ENCODE results near the gene FIGLA.

The FIGLA gene

DNA sequence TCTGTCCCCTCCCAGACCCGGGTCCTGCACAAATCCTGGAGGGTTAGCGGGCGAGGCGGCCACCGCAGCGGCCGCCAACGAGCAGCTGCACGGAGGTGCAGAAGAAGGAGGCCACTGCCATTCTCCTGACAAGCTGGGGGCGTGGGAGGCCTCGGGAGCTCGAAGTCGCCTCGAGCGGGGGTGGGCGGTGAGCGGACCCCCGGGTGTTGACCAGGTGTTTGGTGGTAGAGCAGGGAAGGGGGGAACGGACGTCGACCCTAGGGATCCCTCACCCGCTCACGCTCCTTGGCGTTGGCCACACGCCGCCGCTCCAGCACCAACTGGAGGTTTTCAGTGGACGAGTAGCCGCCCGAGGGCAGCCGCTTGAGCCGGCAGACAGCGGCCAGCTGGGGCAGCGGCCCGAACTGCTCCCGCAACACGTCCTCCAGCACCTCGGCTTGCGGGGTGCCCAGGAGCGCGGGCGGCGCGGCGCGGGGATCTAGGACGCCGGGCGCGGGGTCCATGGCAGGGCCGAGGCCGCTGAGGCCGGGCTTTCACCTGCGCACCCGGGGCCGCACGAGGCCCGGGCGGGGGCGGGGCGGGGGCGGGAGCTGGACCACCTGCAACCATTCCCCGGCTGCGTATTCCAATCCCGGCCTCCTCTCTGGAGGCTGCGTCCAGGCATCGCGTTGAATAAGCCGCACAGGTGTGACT lies at the start of gene FIGLA:
Gene FIGLA, minus strand, starts transcription at position 508 of the 693 bp plus-strand sequence. Its CDS starts 5 bp downstream, at position 503.
- H3K36me3 Mint-ChIP-seq: no peaks in the 10 kb centered on the region
- H3K27ac Mint-ChIP-seq: peak within 1 kb of the TSS; percentile 25
- peak within 1 kb of the TSS; percentile 68 for H3K4me3 Mint-ChIP-seq
- H3K27me3 Mint-ChIP-seq: peaks cover 64% of the 10 kb centered on the region
- peaks cover 12% of the 10 kb centered on the region for H3K4me1 Mint-ChIP-seq
- ATAC-seq: no peak
- no peaks in the 10 kb centered on the region for H3K9me3 Mint-ChIP-seq

- H3K36me3 Mint-ChIP-seq: no peaks in the 10 kb centered on the region
- ATAC-seq: no peak
- no peak overlapping the region for H3K4me3 Mint-ChIP-seq
- H3K27ac Mint-ChIP-seq: no peak overlapping the region
- no peaks in the 10 kb centered on the region for H3K4me1 Mint-ChIP-seq
- peaks cover under 1% of the 10 kb centered on the region for H3K9me3 Mint-ChIP-seq
- H3K27me3 Mint-ChIP-seq: peaks cover 21% of the 10 kb centered on the region
These were observed 47.8 kb upstream of the FIGLA start for GRCh38 chr2:70837980-70838925.

GRCh38 chr2:70835643-70836042 lies 45.2 kb upstream of the FIGLA start, which contains the start of gene CD207:
Gene CD207, minus strand, starts transcription at chr2:70835816. Its CDS starts 40 bp downstream, at chr2:70835776.
- Mint-ChIP-seq H3K4me3 (no peak within 1 kb of the TSS), H3K36me3 (no peaks in the 10 kb centered on the region), H3K27me3 (no peaks in the 10 kb centered on the region), H3K4me1 (no peaks in the 10 kb centered on the region), H3K27ac (no peak within 1 kb of the TSS), H3K9me3 (no peaks in the 10 kb centered on the region)
- ATAC-seq: no peak

GRCh38 chr2:70834881-70835280 lies 44.4 kb upstream of the FIGLA start:
- H3K36me3 Mint-ChIP-seq: no peaks in the 10 kb centered on the region
- no peak overlapping the region for H3K4me3 Mint-ChIP-seq
- H3K9me3 Mint-ChIP-seq: no peaks in the 10 kb centered on the region
- H3K27ac Mint-ChIP-seq: no peak overlapping the region
- H3K27me3 Mint-ChIP-seq: peaks cover 7% of the 10 kb centered on the region
- ATAC-seq: no peak
- H3K4me1 Mint-ChIP-seq: no peaks in the 10 kb centered on the region

DNA sequence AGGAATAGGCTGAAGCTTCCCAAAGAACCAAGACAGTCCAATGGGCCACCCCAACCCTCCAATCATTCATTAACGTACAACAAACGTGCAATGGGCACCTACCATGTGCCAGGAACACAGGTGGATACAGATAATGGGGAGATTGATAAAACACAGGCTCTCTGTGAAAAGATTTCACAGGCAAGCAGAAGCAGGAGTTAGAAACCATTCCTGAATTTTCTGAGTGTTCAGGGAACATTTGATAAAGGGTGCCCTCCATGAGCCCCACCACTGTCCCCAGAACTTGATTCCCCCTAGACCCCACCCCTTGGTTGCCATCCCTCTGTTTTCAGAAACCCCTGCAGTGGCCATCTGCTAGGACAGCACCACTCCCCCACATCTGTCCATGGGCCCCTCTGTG lies 43.7 kb upstream of the FIGLA start:
- H3K27me3 Mint-ChIP-seq: peaks cover 13% of the 10 kb centered on the region
- no peaks in the 10 kb centered on the region for H3K36me3 Mint-ChIP-seq
- no peak overlapping the region for H3K27ac Mint-ChIP-seq
- no peaks in the 10 kb centered on the region for H3K4me1 Mint-ChIP-seq
- H3K9me3 Mint-ChIP-seq: no peaks in the 10 kb centered on the region
- no peak for ATAC-seq
- no peak overlapping the region for H3K4me3 Mint-ChIP-seq

- no peak overlapping the region for H3K4me3 Mint-ChIP-seq
- no peaks in the 10 kb centered on the region for H3K9me3 Mint-ChIP-seq
- no peak overlapping the region for H3K27ac Mint-ChIP-seq
- H3K27me3 Mint-ChIP-seq: peaks cover 20% of the 10 kb centered on the region
- H3K36me3 Mint-ChIP-seq: no peaks in the 10 kb centered on the region
- no peaks in the 10 kb centered on the region for H3K4me1 Mint-ChIP-seq
- no peak for ATAC-seq
These were observed 42.8 kb upstream of the FIGLA start for GRCh38 chr2:70833246-70833645.

- ATAC-seq: no peak
- Mint-ChIP-seq H3K27me3 (peaks cover 26% of the 10 kb centered on the region), H3K36me3 (no peaks in the 10 kb centered on the region), H3K4me3 (no peak overlapping the region), H3K27ac (no peak overlapping the region), H3K4me1 (no peaks in the 10 kb centered on the region), H3K9me3 (no peaks in the 10 kb centered on the region)
These were observed 41.9 kb upstream of the FIGLA start for GRCh38 chr2:70832386-70832785.

DNA sequence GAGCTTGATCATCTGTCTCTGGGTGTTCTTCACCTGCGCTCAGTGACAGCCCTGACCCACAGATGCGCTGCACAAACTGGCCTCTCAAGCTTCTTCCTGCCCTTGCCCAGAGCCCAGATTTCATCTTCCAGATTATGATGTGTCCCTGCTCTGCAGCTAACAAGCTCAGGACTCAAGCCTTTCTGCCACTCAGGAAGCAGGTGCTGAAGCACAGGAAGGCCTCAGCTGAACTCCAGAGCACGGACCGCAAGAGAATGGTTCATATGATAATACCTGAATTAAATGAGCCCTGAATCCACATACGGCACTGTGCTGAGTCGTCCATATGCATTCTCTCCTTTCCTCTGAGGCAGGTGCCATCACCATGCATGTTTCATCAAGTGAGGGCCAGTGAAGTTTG lies 41.4 kb upstream of the FIGLA start:
- Mint-ChIP-seq H3K9me3 (no peaks in the 10 kb centered on the region), H3K27ac (no peak overlapping the region), H3K4me1 (no peaks in the 10 kb centered on the region), H3K36me3 (no peaks in the 10 kb centered on the region), H3K4me3 (no peak overlapping the region), H3K27me3 (peaks cover 31% of the 10 kb centered on the region)
- no peak for ATAC-seq

GRCh38 chr2:70830366-70830765 lies 39.9 kb upstream of the FIGLA start:
- Mint-ChIP-seq H3K27ac (no peak overlapping the region), H3K4me3 (no peak overlapping the region), H3K27me3 (peaks cover 37% of the 10 kb centered on the region), H3K36me3 (no peaks in the 10 kb centered on the region), H3K9me3 (no peaks in the 10 kb centered on the region), H3K4me1 (no peaks in the 10 kb centered on the region)
- no peak for ATAC-seq

- H3K36me3 Mint-ChIP-seq: no peaks in the 10 kb centered on the region
- no peaks in the 10 kb centered on the region for H3K4me1 Mint-ChIP-seq
These were observed 39.5 kb upstream of the FIGLA start for GRCh38 chr2:70829916-70830315.

DNA sequence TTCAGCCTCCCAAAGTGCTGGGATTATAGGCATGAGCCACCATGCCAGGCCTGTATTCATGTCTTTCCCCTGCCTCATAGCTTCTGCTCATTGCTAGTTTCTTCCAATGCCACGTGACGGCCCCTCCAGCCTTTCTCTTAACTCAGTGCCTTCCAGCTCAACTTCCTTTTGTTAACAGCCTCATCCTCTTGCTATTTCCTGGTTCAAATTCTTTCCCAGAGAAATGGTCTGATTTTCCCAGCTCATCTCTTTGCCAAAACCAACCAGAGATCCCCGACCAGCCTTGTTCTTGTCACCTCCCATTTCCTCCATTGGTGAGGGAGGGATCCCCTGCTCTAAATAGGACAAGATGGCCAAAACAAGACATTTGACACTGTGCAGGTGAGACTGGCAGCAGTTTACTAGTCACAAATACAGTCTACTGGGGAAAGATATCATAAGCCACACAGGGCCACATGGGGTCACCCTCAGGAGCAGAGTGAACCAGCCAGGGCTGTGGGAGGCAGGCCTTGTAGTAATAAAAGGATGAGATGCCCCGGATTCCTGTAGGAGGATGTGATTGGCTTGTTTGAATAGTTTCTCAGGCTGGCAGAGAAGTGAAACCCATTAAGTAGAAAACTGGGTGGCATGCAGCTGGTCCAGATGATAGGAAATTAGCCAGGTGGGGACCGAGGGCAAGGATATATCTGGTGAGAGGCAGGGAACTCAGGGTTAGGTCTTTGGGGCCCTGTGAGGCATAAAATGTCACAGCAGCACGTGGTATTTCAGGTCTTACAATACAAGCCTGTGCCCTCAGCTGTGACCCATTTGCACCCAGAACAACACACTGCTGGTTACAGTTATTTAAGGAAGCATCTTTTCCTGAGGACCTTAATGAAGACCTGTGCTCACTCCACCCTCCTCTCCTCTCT lies 38.7 kb upstream of the FIGLA start:
- no peak for ATAC-seq
- H3K4me1 Mint-ChIP-seq: no peaks in the 10 kb centered on the region
- H3K4me3 Mint-ChIP-seq: no peak overlapping the region
- peaks cover 37% of the 10 kb centered on the region for H3K27me3 Mint-ChIP-seq
- no peaks in the 10 kb centered on the region for H3K36me3 Mint-ChIP-seq
- no peaks in the 10 kb centered on the region for H3K9me3 Mint-ChIP-seq
- no peak overlapping the region for H3K27ac Mint-ChIP-seq

More at GRCh38 chr2:70829916-70830315, 39.5 kb upstream of the FIGLA start:
- peaks cover 37% of the 10 kb centered on the region for H3K27me3 Mint-ChIP-seq
- H3K4me3 Mint-ChIP-seq: no peak overlapping the region
- ATAC-seq: no peak
- no peaks in the 10 kb centered on the region for H3K9me3 Mint-ChIP-seq
- H3K27ac Mint-ChIP-seq: no peak overlapping the region

- H3K9me3 Mint-ChIP-seq: no peaks in the 10 kb centered on the region
- H3K27ac Mint-ChIP-seq: no peak overlapping the region
- H3K4me1 Mint-ChIP-seq: no peaks in the 10 kb centered on the region
- ATAC-seq: no peak
- H3K4me3 Mint-ChIP-seq: no peak overlapping the region
- peaks cover 37% of the 10 kb centered on the region for H3K27me3 Mint-ChIP-seq
- no peaks in the 10 kb centered on the region for H3K36me3 Mint-ChIP-seq
These were observed 37.7 kb upstream of the FIGLA start for GRCh38 chr2:70828115-70828514.

GRCh38 chr2:70827388-70827787 lies 36.9 kb upstream of the FIGLA start:
- Mint-ChIP-seq H3K9me3 (no peaks in the 10 kb centered on the region), H3K27me3 (peaks cover 37% of the 10 kb centered on the region), H3K4me3 (no peak overlapping the region), H3K27ac (no peak overlapping the region), H3K4me1 (no peaks in the 10 kb centered on the region), H3K36me3 (no peaks in the 10 kb centered on the region)
- no peak for ATAC-seq

DNA sequence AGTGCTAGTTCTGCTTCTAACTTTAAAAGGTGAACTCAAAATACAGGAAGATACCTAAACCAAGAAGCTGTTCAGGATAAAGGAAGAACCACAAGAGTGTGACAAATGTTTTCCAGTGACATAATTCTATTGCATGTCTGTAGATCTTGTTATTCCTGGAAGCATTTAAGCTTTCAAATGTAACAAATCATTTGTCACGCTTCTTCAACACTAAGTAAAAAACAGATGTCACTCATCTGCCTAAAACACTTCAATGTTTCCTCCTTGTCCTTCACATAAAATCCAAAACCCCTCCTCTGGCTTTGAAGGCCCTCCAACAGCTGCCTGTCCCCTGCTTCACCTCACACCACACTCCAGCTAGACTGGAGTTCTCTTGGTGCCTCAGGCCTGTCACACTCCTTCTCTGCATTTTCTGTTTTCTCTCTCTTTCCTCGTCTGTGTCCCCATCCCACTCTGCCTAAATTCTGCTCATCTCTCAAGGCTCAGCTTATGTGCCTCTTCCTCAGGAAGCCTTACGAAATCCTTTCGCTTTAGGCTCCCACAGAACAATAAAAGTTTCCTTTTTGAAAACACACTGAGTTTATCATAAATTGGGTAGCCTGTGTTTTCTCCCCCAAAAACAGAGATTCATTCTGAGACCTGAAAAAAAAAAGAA lies 36.4 kb upstream of the FIGLA start:
- Mint-ChIP-seq H3K9me3 (no peaks in the 10 kb centered on the region), H3K4me1 (no peaks in the 10 kb centered on the region), H3K27me3 (peaks cover 37% of the 10 kb centered on the region), H3K36me3 (no peaks in the 10 kb centered on the region), H3K27ac (no peak overlapping the region), H3K4me3 (no peak overlapping the region)
- no peak for ATAC-seq
